IMR-90 (cell line): ENCODE results near the gene ZNF350. TPM values are rescaled to one million over a fixed set of nuclear protein-coding genes. Genes with fewer than 3 reads are reported as not detected.

Experiments used
- ATAC-seq: fragments of 200-7000 bp; cut with Tn5 transposase; 2 replicates; pipeline ENCODE4 v1.9.1; 2020; ENCODE audit warnings: low read depth, mild to moderate bottlenecking, moderate library complexity
- BruUV-seq: library from RNA; stranded (reverse); fragments of 400-500 nt; replicated peaks from 2 replicates; lab custom pipeline; 2021; lab: Mats Ljungman, UMichigan
- CTCF ChIA-PET: fragments of 300-600 bp; formaldehyde crosslinking; extraction: SDS; loops from one replicate; lab custom pipeline; 2021; ENCODE audit warnings: antibody characterized with exemption; lab: Yijun Ruan, JAX
- POLR2A ChIA-PET: fragments of 300-600 bp; sonication (Branson Sonifier 250); formaldehyde crosslinking; loops from one replicate; lab custom pipeline; 2022; ENCODE audit warnings: antibody characterized with exemption; ENCODE audit not compliant: unreplicated experiment; lab: Charles Lee
- DNase-seq: peaks from one replicate; pipeline ENCODE4 v3.0.0; 2013
- H2AFZ ChIP-seq: replicated peaks from 2 replicates; pipeline ENCODE3; 2013; ENCODE audit warnings: low read length, mild to moderate bottlenecking; ENCODE audit not compliant: poor library complexity
- H2AK5ac ChIP-seq: 2 replicates; pipeline ENCODE4 v1.6.1; 2013; ENCODE audit warnings: low read depth, low read length, inconsistent platforms
- H2AK9ac ChIP-seq: replicated peaks from 2 replicates; pipeline ENCODE3; 2013; ENCODE audit warnings: mild to moderate bottlenecking, low read depth, low read length, moderate library complexity; ENCODE audit not compliant: poor library complexity
- H2BK120ac ChIP-seq: 2 replicates; pipeline ENCODE4 v1.6.1; 2013; ENCODE audit warnings: low read depth, low read length, inconsistent platforms
- H2BK15ac ChIP-seq: 3 replicates; pipeline ENCODE4 v1.6.1; 2013; ENCODE audit warnings: low read depth, low read length, inconsistent platforms
- H2BK20ac ChIP-seq: 2 replicates; pipeline ENCODE4 v1.6.1; 2013; ENCODE audit warnings: low read depth, mild to moderate bottlenecking, inconsistent platforms, low read length, moderate library complexity
- H2BK5ac ChIP-seq: 2 replicates; pipeline ENCODE4 v1.6.1; 2013; ENCODE audit warnings: mild to moderate bottlenecking, low read depth, low read length, inconsistent platforms; ENCODE audit not compliant: poor library complexity, severe bottlenecking
- H3K14ac ChIP-seq: replicated peaks from 2 replicates; pipeline ENCODE4 v1.6.1; 2013; ENCODE audit warnings: low read depth, low read length, inconsistent platforms
- H3K18ac ChIP-seq: 2 replicates; pipeline ENCODE4 v1.6.1; 2013; ENCODE audit warnings: low read depth, low read length, control low read depth
- H3K23ac ChIP-seq: 2 replicates; pipeline ENCODE4 v1.6.1; 2013; ENCODE audit warnings: low read depth, low read length, inconsistent platforms
- H3K27ac ChIP-seq: 2 replicates; pipeline ENCODE4 v1.5.1; 2013; ENCODE audit warnings: mild to moderate bottlenecking, control low read depth, low read length; ENCODE audit not compliant: insufficient read depth
- H3K27me3 ChIP-seq: 2 replicates; pipeline ENCODE4 v1.6.1; 2013; ENCODE audit warnings: low read length; ENCODE audit not compliant: control insufficient read depth, insufficient read depth
- H3K36me3 ChIP-seq: 2 replicates; pipeline ENCODE4 v1.6.1; 2013; ENCODE audit warnings: low read length, mixed read lengths; ENCODE audit not compliant: control insufficient read depth, insufficient read depth
- H3K4ac ChIP-seq: 2 replicates; pipeline ENCODE4 v1.6.1; 2013; ENCODE audit warnings: low read depth, low read length, inconsistent platforms
- H3K4me1 ChIP-seq: 2 replicates; pipeline ENCODE4 v1.6.1; 2013; ENCODE audit warnings: low read length, mixed read lengths; ENCODE audit not compliant: control insufficient read depth, insufficient read depth
- H3K4me2 ChIP-seq: 2 replicates; pipeline ENCODE4 v1.6.1; 2013; ENCODE audit warnings: low read depth, mild to moderate bottlenecking, control low read depth, low read length, moderate library complexity
- H3K4me3 ChIP-seq: 2 replicates; pipeline ENCODE4 v1.5.1; 2013; ENCODE audit warnings: low read depth, mild to moderate bottlenecking, control low read depth, low read length, moderate library complexity; ENCODE audit not compliant: insufficient read depth
- H3K56ac ChIP-seq: 2 replicates; pipeline ENCODE4 v1.6.1; 2013; ENCODE audit warnings: low read length, inconsistent platforms; ENCODE audit not compliant: insufficient read depth; ENCODE audit errors: extremely low read depth
- H3K79me1 ChIP-seq, 2 experiments: 2 replicates each; pipeline ENCODE4 v1.6.1; 2013; ENCODE audit warnings: low read length in 2 of 2, inconsistent platforms in 1 of 2, low read depth in 1 of 2
- H3K9ac ChIP-seq: 2 replicates; pipeline ENCODE4 v1.6.1; 2013; ENCODE audit warnings: low read depth, low read length, control low read depth
- H3K9me1 ChIP-seq: 2 replicates; pipeline ENCODE4 v1.6.1; 2013; ENCODE audit warnings: low read length, inconsistent platforms; ENCODE audit not compliant: insufficient read depth
- H3K9me3 ChIP-seq: 2 replicates; pipeline ENCODE4 v1.6.1; 2013; ENCODE audit warnings: low read length; ENCODE audit not compliant: control insufficient read depth, insufficient read depth
- H4K20me1 ChIP-seq: 2 replicates; pipeline ENCODE4 v1.6.1; 2013; ENCODE audit warnings: low read length, inconsistent platforms; ENCODE audit not compliant: insufficient read depth
- H4K5ac ChIP-seq: 2 replicates; pipeline ENCODE4 v1.6.1; 2013; ENCODE audit warnings: mild to moderate bottlenecking, low read depth, low read length, control low read depth
- H4K8ac ChIP-seq, 2 experiments: 2 replicates each; pipeline ENCODE4 v1.6.1; 2013; ENCODE audit warnings: low read depth in 2 of 2, low read length in 2 of 2, control low read depth in 1 of 2, inconsistent platforms in 1 of 2
- H4K91ac ChIP-seq: 2 replicates; pipeline ENCODE4 v1.6.1; 2013; ENCODE audit warnings: low read depth, low read length, inconsistent platforms; ENCODE audit not compliant: insufficient read depth
- BHLHE40 ChIP-seq: fragments of 150-350 bp; IDR thresholded peaks from 2 replicates; pipeline ENCODE4 v1.6.1; 2016; ENCODE audit warnings: mild to moderate bottlenecking, low read depth, low read length
- CEBPB ChIP-seq: IDR thresholded peaks from 2 replicates; pipeline ENCODE4 v1.6.1; 2012; ENCODE audit warnings: low read depth, low read length, improper control_type of control experiment
- CHD1 ChIP-seq: IDR thresholded peaks from 2 replicates; pipeline ENCODE4 v1.6.1; 2012; ENCODE audit warnings: low read depth, low read length, improper control_type of control experiment
- FOS ChIP-seq: fragments of 150-350 bp; IDR thresholded peaks from 2 replicates; pipeline ENCODE4 v1.6.1; 2016; ENCODE audit warnings: low read depth, low read length
- MAFK ChIP-seq: IDR thresholded peaks from 2 replicates; pipeline ENCODE4 v1.6.1; 2012; ENCODE audit warnings: low read depth, low read length, improper control_type of control experiment
- MAZ ChIP-seq: IDR thresholded peaks from 2 replicates; pipeline ENCODE4 v1.6.1; 2012; ENCODE audit warnings: low read depth, mild to moderate bottlenecking, low read length, improper control_type of control experiment, moderate library complexity, borderline replicate concordance
- MXI1 ChIP-seq: IDR thresholded peaks from 2 replicates; pipeline ENCODE4 v1.6.1; 2012; ENCODE audit warnings: low read depth, mild to moderate bottlenecking, low read length, moderate library complexity, borderline replicate concordance
- NFE2L2 ChIP-seq: fragments of 150-350 bp; IDR thresholded peaks from 2 replicates; pipeline ENCODE4 v1.6.1; 2016; ENCODE audit warnings: low read depth, mild to moderate bottlenecking, low read length
- POLR2A ChIP-seq: IDR thresholded peaks from 2 replicates; pipeline ENCODE4 v1.6.1; 2012; ENCODE audit warnings: mild to moderate bottlenecking, low read depth, low read length
- RAD21 ChIP-seq: IDR thresholded peaks from 2 replicates; pipeline ENCODE4 v1.6.1; 2012; ENCODE audit warnings: low read length, improper control_type of control experiment
- RCOR1 ChIP-seq: IDR thresholded peaks from 2 replicates; pipeline ENCODE4 v1.6.1; 2012; ENCODE audit warnings: mild to moderate bottlenecking, low read length, improper control_type of control experiment; ENCODE audit not compliant: insufficient replicate concordance
- RFX5 ChIP-seq: IDR thresholded peaks from 2 replicates; pipeline ENCODE4 v1.8.0; 2012; ENCODE audit warnings: low read depth, mild to moderate bottlenecking, low read length, moderate library complexity
- SMC3 ChIP-seq: fragments of 150-350 bp; IDR thresholded peaks from 2 replicates; pipeline ENCODE4 v1.6.1; 2016; ENCODE audit warnings: low read depth, mild to moderate bottlenecking, antibody characterized with exemption, low read length, moderate library complexity
- WGBS, 2 experiments: methylation state at CpG; one replicate each; pipeline versions ENCODE4 v1.1.5 to v1.1.7; 2013; ENCODE audit warnings: missing lambda C conversion rate in 2 of 2; ENCODE audit not compliant: insufficient read length in 1 of 2; ENCODE audit errors: extremely low coverage in 2 of 2; 5-methylcytosine and 5-hydroxymethylcytosine counted together
- dilution Hi-C: fragments of 300-500 bp; cut with HindIII; formaldehyde crosslinking; loops from one replicate; pipeline ENCODE4 v1.14.3; 2018; ENCODE audit warnings: low sequenced_read_pairs; ENCODE audit not compliant: unreplicated experiment
- in situ Hi-C: fragments of 300-500 bp; cut with MboI; formaldehyde crosslinking; loops from 3 replicates; pipeline ENCODE4 v1.14.3; 2019; ENCODE audit warnings: low sequenced_read_pairs, inconsistent platforms, mixed read lengths
- intact Hi-C: fragments of 100-400 bp; cut with micrococcal nuclease; formaldehyde crosslinking; loops from 2 replicates; pipeline ENCODE4 v1.10.0; 2022
- polyA plus RNA-seq, 3 experiments: library from polyadenylated mRNA; depleted of rRNA; stranded (reverse); fragments of >200 nt; gene quantifications; 2 replicates each; pipeline ENCODE4 v1.2.3, GENCODE V29; 2012; ENCODE audit warnings: low replicate concordance in 1 of 3
- total RNA-seq: library from RNA; depleted of rRNA; stranded (reverse); fragments of >200 nt; gene quantifications from 2 replicates; pipeline ENCODE4 v1.2.3, GENCODE V29; 2012
- TF ChIP-seq, protein P1 (sequence below): fragments of 150-350 bp; IDR thresholded peaks from 2 replicates; pipeline ENCODE4 v1.6.1; 2016; ENCODE audit warnings: low read depth, mild to moderate bottlenecking, low read length, moderate library complexity, borderline replicate concordance
- TF ChIP-seq, protein P2 (sequence below): conservative IDR thresholded peaks from 2 replicates; pipeline ENCODE4 v1.5.1; 2012; ENCODE audit warnings: mild to moderate bottlenecking, low read depth, low read length, improper control_type of control experiment
- TF ChIP-seq, protein P3 (sequence below): fragments of 150-350 bp; IDR thresholded peaks from 2 replicates; pipeline ENCODE4 v1.6.1; 2017; ENCODE audit warnings: mild to moderate bottlenecking, antibody characterized with exemption, low read length, low read depth

The ZNF350 gene
- total and polyA plus RNA-seq, 2 of the 4 experiments (the other 2 are of a cell fraction) = 4.7 to 14.0 TPM

DNA sequence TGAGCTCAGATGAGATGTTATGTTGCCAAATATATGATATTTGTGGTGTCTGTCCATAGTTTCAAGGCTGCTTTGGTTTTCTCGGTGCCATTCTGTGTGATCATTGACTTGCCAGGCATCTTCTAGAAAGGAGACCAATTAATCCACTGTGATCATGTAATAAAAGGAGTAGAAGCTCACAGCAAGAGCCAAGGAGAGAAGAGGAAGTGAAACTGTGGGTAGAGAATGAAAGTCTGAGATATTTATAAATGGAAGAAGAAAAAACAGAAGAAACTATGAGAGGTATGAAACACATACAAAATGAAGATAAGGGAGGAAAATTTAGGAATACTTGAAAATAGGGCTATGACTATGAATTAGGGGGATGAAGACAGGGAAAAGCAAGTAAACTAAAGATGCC, 70.5 kb downstream of the ZNF350 start:
- CTCF ChIA-PET = interaction anchor here (0.6 kb wide), 1 partner anchor 1531 kb away, joined by 3 read pairs; no protein-coding TSS in a partner anchor
- intact Hi-C loops = no loop called here

More for the DNA sequence above, 70.5 kb downstream of the ZNF350 start:
- ATAC-seq (no peak), DNase-seq (no peak)
- no peak overlapping the region for H3K4ac ChIP-seq
- no peak overlapping the region for H4K8ac ChIP-seq
- POLR2A ChIA-PET = no interaction called here
- H4K20me1 ChIP-seq = no peaks in the 10 kb centered on the region
- H3K4me2 ChIP-seq = no peak overlapping the region
- TF ChIP-seq CHD1 (no peak), MAFK (no peak), RFX5 (no peak), NFE2L2 (no peak), MXI1 (no peak), FOS (no peak), SMC3 (no peak), POLR2A (no peak), RAD21 (no peak), MAZ (no peak), RCOR1 (no peak), BHLHE40 (no peak), CEBPB (no peak)
- TF ChIP-seq, protein P1, sequence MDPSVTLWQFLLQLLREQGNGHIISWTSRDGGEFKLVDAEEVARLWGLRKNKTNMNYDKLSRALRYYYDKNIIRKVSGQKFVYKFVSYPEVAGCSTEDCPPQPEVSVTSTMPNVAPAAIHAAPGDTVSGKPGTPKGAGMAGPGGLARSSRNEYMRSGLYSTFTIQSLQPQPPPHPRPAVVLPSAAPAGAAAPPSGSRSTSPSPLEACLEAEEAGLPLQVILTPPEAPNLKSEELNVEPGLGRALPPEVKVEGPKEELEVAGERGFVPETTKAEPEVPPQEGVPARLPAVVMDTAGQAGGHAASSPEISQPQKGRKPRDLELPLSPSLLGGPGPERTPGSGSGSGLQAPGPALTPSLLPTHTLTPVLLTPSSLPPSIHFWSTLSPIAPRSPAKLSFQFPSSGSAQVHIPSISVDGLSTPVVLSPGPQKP = no peak
- TF ChIP-seq, protein P2, sequence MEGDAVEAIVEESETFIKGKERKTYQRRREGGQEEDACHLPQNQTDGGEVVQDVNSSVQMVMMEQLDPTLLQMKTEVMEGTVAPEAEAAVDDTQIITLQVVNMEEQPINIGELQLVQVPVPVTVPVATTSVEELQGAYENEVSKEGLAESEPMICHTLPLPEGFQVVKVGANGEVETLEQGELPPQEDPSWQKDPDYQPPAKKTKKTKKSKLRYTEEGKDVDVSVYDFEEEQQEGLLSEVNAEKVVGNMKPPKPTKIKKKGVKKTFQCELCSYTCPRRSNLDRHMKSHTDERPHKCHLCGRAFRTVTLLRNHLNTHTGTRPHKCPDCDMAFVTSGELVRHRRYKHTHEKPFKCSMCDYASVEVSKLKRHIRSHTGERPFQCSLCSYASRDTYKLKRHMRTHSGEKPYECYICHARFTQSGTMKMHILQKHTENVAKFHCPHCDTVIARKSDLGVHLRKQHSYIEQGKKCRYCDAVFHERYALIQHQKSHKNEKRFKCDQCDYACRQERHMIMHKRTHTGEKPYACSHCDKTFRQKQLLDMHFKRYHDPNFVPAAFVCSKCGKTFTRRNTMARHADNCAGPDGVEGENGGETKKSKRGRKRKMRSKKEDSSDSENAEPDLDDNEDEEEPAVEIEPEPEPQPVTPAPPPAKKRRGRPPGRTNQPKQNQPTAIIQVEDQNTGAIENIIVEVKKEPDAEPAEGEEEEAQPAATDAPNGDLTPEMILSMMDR = no peak
- TF ChIP-seq, protein P3, sequence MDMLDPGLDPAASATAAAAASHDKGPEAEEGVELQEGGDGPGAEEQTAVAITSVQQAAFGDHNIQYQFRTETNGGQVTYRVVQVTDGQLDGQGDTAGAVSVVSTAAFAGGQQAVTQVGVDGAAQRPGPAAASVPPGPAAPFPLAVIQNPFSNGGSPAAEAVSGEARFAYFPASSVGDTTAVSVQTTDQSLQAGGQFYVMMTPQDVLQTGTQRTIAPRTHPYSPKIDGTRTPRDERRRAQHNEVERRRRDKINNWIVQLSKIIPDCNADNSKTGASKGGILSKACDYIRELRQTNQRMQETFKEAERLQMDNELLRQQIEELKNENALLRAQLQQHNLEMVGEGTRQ = no peak
- no TSS peak for BruUV-seq
- H3K27ac ChIP-seq = no peak overlapping the region
- H2BK120ac ChIP-seq = no peak overlapping the region
- no peak overlapping the region for H3K9ac ChIP-seq
- H3K14ac ChIP-seq = no peak overlapping the region
- WGBS, 2 experiments = no CpG with 5 or more reads among the region's 1 CpG
- no peak overlapping the region for H2BK5ac ChIP-seq
- no peaks in the 10 kb centered on the region for H3K79me1 ChIP-seq
- in situ Hi-C loops = no loop called here
- H2AK5ac ChIP-seq = no peak overlapping the region
- no peak overlapping the region for H4K5ac ChIP-seq
- no peak overlapping the region for H2AFZ ChIP-seq
- H2BK20ac ChIP-seq = no peak overlapping the region
- H3K4me1 ChIP-seq = no peaks in the 10 kb centered on the region
- no peaks in the 10 kb centered on the region for H3K36me3 ChIP-seq
- H3K18ac ChIP-seq = no peak overlapping the region
- H2BK15ac ChIP-seq = no peak overlapping the region
- no peak overlapping the region for H4K91ac ChIP-seq
- peaks cover 42% of the 10 kb centered on the region for H3K9me3 ChIP-seq
- dilution Hi-C loops = no loop called here
- H3K4me3 ChIP-seq = no peak overlapping the region
- no peaks in the 10 kb centered on the region for H3K27me3 ChIP-seq
- no peaks in the 10 kb centered on the region for H3K9me1 ChIP-seq
- no peak overlapping the region for H3K56ac ChIP-seq
- no peak overlapping the region for H3K23ac ChIP-seq
- no peak overlapping the region for H2AK9ac ChIP-seq
